ENCODE data around the gene RAB42. TPM values are rescaled to one million over a fixed set of nuclear protein-coding genes. Genes with fewer than 3 reads are reported as not detected.

The RAB42 gene
- total RNA-seq, 1 experiment from 2014 or later: 12.6 TPM

GRCh38 chr1:28601696-28602095 is 9.6 kb downstream of the RAB42 start:
- no peak overlapping the region for H3K4me3 Mint-ChIP-seq
- no peak for ATAC-seq
- peaks cover 14% of the 10 kb centered on the region for H3K36me3 Mint-ChIP-seq
- H3K4me1 Mint-ChIP-seq: peaks cover 24% of the 10 kb centered on the region
- H3K9me3 Mint-ChIP-seq: no peaks in the 10 kb centered on the region
- TF ChIP-seq NFATC4 (CRISPR knock-in tag; IDR thresholded peaks at IDR 0.05) (no peak), ZNF416 (CRISPR knock-in tag; IDR thresholded peaks at IDR 0.05) (no peak), RELA (CRISPR knock-in tag; IDR thresholded peaks at IDR 0.05; ENCODE audit: borderline replicate concordance) (no peak), ATF1 (CRISPR knock-in tag; IDR thresholded peaks at IDR 0.05) (no peak), KAT7 (CRISPR knock-in tag; IDR thresholded peaks at IDR 0.05; ENCODE audit: borderline replicate concordance) (no peak), GABPB1 (CRISPR knock-in tag; IDR thresholded peaks at IDR 0.05) (no peak), ZNF671 (CRISPR knock-in tag; IDR thresholded peaks at IDR 0.05) (no peak), ZNF138 (CRISPR knock-in tag; conservative IDR thresholded peaks at IDR 0.05) (no peak), ZNF232 (CRISPR knock-in tag; IDR thresholded peaks at IDR 0.05) (no peak), TP53 (CRISPR knock-in tag; IDR thresholded peaks at IDR 0.05) (no peak), USF1 (CRISPR knock-in tag; IDR thresholded peaks at IDR 0.05) (no peak), E2F1 (CRISPR knock-in tag; IDR thresholded peaks at IDR 0.05) (no peak), HMGXB4 (CRISPR knock-in tag; IDR thresholded peaks at IDR 0.05) (no peak), FOXP4 (CRISPR knock-in tag; IDR thresholded peaks at IDR 0.05) (no peak)
- TF ChIP-seq, protein P1, sequence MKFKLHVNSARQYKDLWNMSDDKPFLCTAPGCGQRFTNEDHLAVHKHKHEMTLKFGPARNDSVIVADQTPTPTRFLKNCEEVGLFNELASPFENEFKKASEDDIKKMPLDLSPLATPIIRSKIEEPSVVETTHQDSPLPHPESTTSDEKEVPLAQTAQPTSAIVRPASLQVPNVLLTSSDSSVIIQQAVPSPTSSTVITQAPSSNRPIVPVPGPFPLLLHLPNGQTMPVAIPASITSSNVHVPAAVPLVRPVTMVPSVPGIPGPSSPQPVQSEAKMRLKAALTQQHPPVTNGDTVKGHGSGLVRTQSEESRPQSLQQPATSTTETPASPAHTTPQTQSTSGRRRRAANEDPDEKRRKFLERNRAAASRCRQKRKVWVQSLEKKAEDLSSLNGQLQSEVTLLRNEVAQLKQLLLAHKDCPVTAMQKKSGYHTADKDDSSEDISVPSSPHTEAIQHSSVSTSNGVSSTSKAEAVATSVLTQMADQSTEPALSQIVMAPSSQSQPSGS (CRISPR knock-in tag; IDR thresholded peaks at IDR 0.05; ENCODE audit: borderline replicate concordance, low read depth): no peak
- TF ChIP-seq, protein P2, sequence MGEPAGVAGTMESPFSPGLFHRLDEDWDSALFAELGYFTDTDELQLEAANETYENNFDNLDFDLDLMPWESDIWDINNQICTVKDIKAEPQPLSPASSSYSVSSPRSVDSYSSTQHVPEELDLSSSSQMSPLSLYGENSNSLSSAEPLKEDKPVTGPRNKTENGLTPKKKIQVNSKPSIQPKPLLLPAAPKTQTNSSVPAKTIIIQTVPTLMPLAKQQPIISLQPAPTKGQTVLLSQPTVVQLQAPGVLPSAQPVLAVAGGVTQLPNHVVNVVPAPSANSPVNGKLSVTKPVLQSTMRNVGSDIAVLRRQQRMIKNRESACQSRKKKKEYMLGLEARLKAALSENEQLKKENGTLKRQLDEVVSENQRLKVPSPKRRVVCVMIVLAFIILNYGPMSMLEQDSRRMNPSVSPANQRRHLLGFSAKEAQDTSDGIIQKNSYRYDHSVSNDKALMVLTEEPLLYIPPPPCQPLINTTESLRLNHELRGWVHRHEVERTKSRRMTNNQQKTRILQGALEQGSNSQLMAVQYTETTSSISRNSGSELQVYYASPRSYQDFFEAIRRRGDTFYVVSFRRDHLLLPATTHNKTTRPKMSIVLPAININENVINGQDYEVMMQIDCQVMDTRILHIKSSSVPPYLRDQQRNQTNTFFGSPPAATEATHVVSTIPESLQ (CRISPR knock-in tag; IDR thresholded peaks at IDR 0.05): no peak
- POLR2A ChIA-PET: interaction anchor here (0.5 to 1.8 kb wide), 5 partner anchors 20 to 90 kb away, joined by 3 to 16 read pairs (median 3); no protein-coding TSS in a partner anchor
- peak overlapping the region; percentile 91 for H3K27ac Mint-ChIP-seq
- no peak for DNase-seq (ENCODE audit: low spot score)
- CTCF ChIA-PET: interaction anchor here (1.5 to 2.3 kb wide), 6 partner anchors 20 to 276 kb away, joined by 5 to 19 read pairs (median 7); no protein-coding TSS in a partner anchor
- no peaks in the 10 kb centered on the region for H3K27me3 Mint-ChIP-seq (ENCODE audit: low read depth)

All from WTC11 (cell line).